HEK293T (cell line): ENCODE data around the gene PRDM11.

Experiments
- BHLHE40 ChIP-seq: fragments of 450-650 bp; IDR thresholded peaks from 2 replicates; pipeline ENCODE4 v1.6.1; 2016; ENCODE audit warnings: mild to moderate bottlenecking, moderate library complexity, borderline replicate concordance
- CTBP1 ChIP-seq: fragments of 450-650 bp; IDR thresholded peaks from 2 replicates; pipeline ENCODE4 v1.6.1; 2016; ENCODE audit warnings: borderline replicate concordance
- ELF4 ChIP-seq: fragments of 450-650 bp; IDR thresholded peaks from 2 replicates; pipeline ENCODE4 v1.6.1; 2017; ENCODE audit warnings: antibody characterized with exemption
- FOXK2 ChIP-seq: fragments of 450-650 bp; IDR thresholded peaks from 2 replicates; pipeline ENCODE4 v1.6.1; 2016; ENCODE audit warnings: mild to moderate bottlenecking
- FOXM1 ChIP-seq: fragments of 450-650 bp; IDR thresholded peaks from 2 replicates; pipeline ENCODE4 v1.6.1; 2017; ENCODE audit warnings: mild to moderate bottlenecking, borderline replicate concordance
- TF ChIP-seq, protein P1 (sequence below): fragments of 450-650 bp; IDR thresholded peaks from 2 replicates; pipeline ENCODE4 v1.6.1; 2016

DNA sequence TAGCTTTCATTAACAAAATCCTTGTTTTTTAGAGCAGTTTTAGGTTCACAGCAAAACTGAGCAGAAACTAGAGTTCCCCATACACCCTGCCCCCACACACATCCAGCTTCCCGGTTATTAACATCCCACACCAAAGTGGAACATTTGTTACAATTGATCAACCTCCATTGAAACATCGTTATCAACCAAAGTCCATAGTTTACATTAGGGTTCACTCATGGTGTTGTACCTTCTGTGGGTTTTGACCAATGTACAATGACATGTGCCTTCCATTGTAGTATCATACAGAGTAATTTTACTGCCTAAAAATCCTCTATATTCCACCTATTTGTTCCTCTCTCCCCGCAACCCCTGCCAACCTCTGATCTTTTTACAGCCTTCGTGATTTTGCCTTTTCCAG, 28.5 kb downstream of the PRDM11 start:
- TF ChIP-seq CTBP1 (no peak), FOXK2 (no peak), FOXM1 (no peak), BHLHE40 (no peak), ELF4 (no peak)
- TF ChIP-seq, protein P1, sequence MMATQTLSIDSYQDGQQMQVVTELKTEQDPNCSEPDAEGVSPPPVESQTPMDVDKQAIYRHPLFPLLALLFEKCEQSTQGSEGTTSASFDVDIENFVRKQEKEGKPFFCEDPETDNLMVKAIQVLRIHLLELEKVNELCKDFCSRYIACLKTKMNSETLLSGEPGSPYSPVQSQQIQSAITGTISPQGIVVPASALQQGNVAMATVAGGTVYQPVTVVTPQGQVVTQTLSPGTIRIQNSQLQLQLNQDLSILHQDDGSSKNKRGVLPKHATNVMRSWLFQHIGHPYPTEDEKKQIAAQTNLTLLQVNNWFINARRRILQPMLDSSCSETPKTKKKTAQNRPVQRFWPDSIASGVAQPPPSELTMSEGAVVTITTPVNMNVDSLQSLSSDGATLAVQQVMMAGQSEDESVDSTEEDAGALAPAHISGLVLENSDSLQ, result no peak
